Measurements from ENCODE around the gene CLCN1. TPM values are rescaled to one million over a fixed set of nuclear protein-coding genes. Genes with fewer than 3 reads are reported as not detected.
A peak's percentile ranks its signal among the peaks of the same experiment; 100 is the strongest.

CLCN1 gene
- total RNA-seq, 8 experiments from 2014 or later = 0.07 to 0.28 (median 0.15) TPM; not detected in 2

DNA sequence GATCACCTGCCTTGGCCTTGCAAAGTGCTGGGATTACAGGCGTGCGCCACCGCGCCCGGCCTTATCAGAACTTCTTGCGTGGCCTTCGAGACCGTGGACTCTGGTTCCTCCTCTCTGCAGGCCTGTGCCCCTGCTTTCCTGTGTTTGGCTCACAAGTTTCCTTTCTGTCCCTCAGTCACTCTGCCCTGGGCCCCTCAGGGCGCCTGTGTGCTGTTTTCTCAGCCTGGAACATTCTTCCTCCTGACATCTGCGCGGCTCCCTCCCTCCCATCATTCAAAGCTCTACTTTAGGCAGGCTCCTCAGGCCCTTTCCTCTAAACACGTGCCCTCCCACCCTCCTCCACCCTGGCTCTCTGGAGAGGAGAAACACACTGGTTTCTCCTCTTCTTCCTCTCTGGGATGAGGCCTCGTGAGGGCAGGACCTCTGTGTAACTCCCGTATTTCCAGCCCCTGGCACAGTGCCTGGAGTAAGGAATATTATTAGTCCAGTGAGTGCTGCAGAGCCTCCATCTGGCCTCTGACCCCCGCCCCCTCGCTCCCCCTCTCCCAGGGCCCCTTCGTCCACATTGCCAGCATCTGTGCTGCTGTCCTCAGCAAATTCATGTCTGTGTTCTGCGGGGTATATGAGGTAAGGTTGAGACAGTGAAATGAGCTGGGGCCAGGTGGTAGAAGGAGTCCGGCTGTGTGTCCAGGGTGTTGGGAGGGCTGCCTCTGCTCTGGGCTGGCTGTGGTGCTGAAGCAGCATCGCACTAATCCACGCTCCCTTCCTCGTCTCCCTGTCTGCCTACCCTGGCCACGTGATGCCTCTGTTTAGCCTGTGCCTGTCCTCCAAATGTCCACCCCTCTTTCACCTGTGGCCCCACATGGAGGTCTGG is 7.1 kb downstream of the CLCN1 start:
- in situ Hi-C loops (cut with MboI; ENCODE audit: low pct_unique_long_range_greater_than_20kb in 2 of 9, low sequenced_read_pairs in 9 of 9, unreplicated experiment in 9 of 9) = no loop called here
- peaks cover 8 to 9% of the 10 kb centered on the region in 2 donors for H3K4me1 ChIP-seq (replicated peaks in 1 of 2)
- 50 to 94% (median 78%) methylated on average over 2 to 12 of the region's 23 CpGs; no CpG with 5 or more reads in 4 of the 10 experiments for WGBS, 10 experiments
- H3K4me3 ChIP-seq = no peak overlapping the region
- peak in 6 of 8 experiments; percentile 17 to 73 (median 54) for ATAC-seq (replicated peaks in 6 of 8)
- H3K27ac ChIP-seq = no peak overlapping the region

DNA sequence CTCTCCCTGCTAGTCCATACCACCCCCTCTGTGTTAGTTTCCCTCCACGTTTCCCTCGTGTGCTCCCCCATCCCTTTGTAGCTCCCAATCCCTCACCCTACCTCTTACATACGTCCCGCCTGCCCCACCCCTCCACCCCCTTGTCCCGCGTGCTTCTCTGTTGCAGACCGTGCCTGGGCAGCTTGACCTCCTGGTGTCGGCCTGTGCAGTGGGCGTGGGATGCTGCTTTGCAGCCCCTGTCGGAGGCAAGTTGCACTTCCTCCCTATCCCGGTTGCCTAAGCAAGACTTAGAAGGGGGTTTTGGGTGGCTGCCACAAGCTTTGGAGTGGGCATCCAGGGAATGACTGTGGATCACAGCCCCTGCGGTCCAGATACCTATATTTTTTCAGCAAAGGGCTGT is 7.7 kb downstream of the CLCN1 start:
- H3K27ac ChIP-seq = no peak overlapping the region
- H3K4me1 ChIP-seq (replicated peaks in 1 of 2) = peaks cover 8 to 9% of the 10 kb centered on the region in 2 donors
- in situ Hi-C loops (cut with MboI; ENCODE audit: low pct_unique_long_range_greater_than_20kb in 2 of 9, low sequenced_read_pairs in 9 of 9, unreplicated experiment in 9 of 9) = no loop called here
- H3K4me3 ChIP-seq = no peak overlapping the region
- WGBS, 10 experiments = 27 to 100% (median 70%) methylated on average over 1 to 5 of the region's 12 CpGs; no CpG with 5 or more reads in 3 of the 10 experiments
- peak in 5 of 8 experiments; percentile 16 to 56 (median 36) for ATAC-seq (replicated peaks in 6 of 8)

DNA sequence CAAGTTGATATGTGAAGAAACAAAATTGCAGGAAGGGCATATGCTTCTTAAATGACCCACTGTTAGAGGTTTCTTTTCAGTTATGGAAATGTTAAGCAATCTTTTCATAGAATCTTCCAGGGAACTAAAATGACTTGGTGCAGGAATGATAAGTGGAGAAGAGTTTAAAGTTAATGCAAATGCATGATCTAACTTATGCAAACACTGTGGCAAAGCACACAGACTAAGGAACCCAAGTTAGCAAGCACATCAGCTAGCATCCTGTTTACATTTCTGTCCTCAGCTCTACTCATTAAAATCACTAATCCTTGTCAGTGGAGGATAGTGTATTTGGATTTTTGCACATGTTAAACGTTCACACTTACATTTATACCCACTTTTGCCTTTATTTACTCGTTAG is 9.3 kb downstream of the CLCN1 start:
- Histone ChIP-seq H3K4me3 (no peak overlapping the region), H3K27ac (no peak overlapping the region), H3K4me1 (replicated peaks in 1 of 2) (peaks cover 8 to 9% of the 10 kb centered on the region in 2 donors)
- peak in 4 of 8 experiments; percentile 72 to 85 (median 78) for ATAC-seq (replicated peaks in 6 of 8)
- 0 to 60% (median 14%) methylated on average over 1 to 2 of the region's 2 CpGs; no CpG with 5 or more reads in 1 of the 10 experiments for WGBS, 10 experiments
- in situ Hi-C loops (cut with MboI; ENCODE audit: low pct_unique_long_range_greater_than_20kb in 2 of 9, low sequenced_read_pairs in 9 of 9, unreplicated experiment in 9 of 9) = no loop called here

DNA sequence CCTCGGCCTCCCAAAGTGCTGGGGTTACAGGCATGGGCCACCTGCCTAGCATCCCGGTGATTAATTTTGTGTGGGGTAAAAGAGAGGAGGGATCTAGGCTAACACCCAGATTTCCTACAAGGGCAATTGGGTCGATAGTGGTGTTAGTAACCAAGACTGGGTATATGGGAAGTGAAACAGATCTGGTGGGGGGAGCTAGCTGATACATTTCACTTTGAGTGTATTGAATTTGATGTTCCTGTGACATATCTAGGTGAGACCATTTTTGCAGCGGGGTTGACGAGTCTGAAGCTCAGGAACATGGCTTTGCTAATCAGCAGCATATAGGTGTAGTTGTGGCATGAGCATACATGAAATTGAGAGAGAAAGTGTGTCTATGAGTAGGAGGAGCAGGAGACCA is 12.0 kb downstream of the CLCN1 start:
- Histone ChIP-seq H3K27ac (no peak overlapping the region), H3K4me3 (no peak overlapping the region), H3K4me1 (replicated peaks in 1 of 2) (peaks cover 6 to 7% of the 10 kb centered on the region in 2 donors)
- in situ Hi-C loops (cut with MboI; ENCODE audit: low pct_unique_long_range_greater_than_20kb in 2 of 9, low sequenced_read_pairs in 9 of 9, unreplicated experiment in 9 of 9) = no loop called here
- 89 to 100% (median 96%) methylated on average over 2 to 4 of the region's 5 CpGs; no CpG with 5 or more reads in 5 of the 10 experiments for WGBS, 10 experiments
- no peak for ATAC-seq (replicated peaks in 6 of 8)

DNA sequence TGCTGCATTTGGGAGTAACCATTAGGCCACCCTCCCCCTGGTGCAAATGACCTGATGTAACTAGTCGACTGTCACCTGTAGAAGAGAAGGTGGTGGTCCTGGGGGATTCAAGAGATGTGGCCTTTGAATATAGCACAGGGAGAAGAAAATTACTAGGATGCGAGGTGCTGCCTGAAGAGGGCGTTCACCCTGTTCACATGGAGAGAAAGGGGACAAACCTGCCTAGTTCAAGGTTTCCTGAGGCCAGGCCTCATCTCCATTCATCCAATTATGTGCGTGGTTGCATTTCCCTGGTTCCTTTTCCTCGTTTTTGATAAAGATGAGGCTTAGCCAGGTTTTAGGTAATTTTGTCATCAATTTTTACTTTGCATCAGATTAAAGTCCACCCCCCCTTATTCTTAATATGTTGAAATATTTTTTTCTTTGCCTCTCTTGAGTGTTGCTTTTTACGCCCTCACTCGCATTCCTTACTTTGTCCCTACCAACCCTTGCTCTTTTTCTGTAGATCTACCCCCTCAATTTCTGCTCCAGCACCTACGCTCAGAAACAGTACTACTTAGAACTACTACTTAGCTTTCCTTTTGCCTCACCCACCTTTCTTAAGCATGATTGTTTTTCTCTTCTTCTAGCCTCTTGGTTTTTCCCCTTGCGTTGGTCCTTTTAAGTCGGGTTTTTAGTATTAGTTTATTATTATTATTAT is 13.7 kb downstream of the CLCN1 start:
- no peak for ATAC-seq (replicated peaks in 6 of 8)
- Histone ChIP-seq H3K4me3 (no peak overlapping the region), H3K4me1 (replicated peaks in 1 of 2) (no peaks in the 10 kb centered on the region), H3K27ac (no peak overlapping the region)
- in situ Hi-C loops (cut with MboI; ENCODE audit: low pct_unique_long_range_greater_than_20kb in 2 of 9, low sequenced_read_pairs in 9 of 9, unreplicated experiment in 9 of 9) = no loop called here
- WGBS, 10 experiments = 70 to 93% (median 84%) methylated on average over 3 to 10 of the region's 10 CpGs

DNA sequence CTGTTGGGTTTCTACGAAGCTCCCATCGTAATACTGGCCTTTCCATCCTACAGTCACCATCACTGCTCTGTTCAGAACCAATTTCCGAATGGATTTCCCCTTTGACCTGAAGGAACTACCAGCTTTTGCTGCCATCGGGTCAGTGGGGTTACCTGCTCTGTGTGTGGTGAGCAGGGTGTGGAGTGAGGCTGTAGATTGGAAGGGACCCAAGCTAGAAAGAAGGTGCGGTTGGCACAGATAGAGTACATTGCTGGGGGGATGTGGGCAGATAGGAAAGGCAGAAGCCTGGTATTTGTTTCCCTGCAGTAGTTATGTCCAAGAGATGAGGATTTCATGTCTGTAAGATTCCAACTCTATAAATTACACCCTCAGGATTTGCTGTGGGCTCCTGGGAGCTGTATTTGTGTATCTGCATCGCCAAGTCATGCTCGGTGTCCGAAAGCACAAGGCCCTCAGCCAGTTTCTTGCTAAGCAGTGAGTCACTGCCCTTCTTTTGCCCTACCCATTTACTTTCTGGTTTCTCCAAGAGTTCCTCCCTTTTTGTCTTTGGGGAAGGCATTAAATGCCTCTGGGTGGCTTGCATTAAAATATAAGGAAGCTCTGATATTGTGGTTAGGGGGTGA is 15.4 kb downstream of the CLCN1 start:
- Histone ChIP-seq H3K4me3 (no peak overlapping the region), H3K27ac (no peak overlapping the region), H3K4me1 (replicated peaks in 1 of 2) (no peaks in the 10 kb centered on the region)
- in situ Hi-C loops (cut with MboI; ENCODE audit: low pct_unique_long_range_greater_than_20kb in 2 of 9, low sequenced_read_pairs in 9 of 9, unreplicated experiment in 9 of 9) = no loop called here
- ATAC-seq (replicated peaks in 6 of 8) = peak in 4 of 8 experiments; percentile 33 to 100 (median 70)
- 60 to 94% (median 87%) methylated on average over 3 to 6 of the region's 8 CpGs; no CpG with 5 or more reads in 3 of the 10 experiments for WGBS, 10 experiments

DNA sequence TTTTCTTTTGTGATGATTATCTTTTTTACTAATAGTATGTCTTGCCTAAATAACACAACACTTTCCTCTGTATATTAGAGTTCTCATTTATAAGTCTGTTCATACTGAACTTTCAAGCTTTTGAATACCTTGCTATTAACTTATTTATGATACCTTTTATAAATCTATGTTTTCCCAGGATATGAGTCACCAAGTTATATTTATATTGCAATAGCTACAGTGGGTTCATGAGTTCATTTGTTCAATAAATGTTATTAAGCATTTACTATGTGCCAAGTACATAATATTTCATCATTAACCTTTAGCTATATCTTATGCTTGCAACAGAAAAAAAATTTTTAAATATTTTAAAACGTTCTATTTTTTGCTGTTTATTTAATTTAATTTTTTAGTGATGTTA is 18.3 kb downstream of the CLCN1 start:
- ATAC-seq (replicated peaks in 6 of 8) = no peak
- WGBS, 10 experiments = 0 to 40% (median 16%) methylated on average over 1 of the region's 1 CpG
- in situ Hi-C loops (cut with MboI; ENCODE audit: low pct_unique_long_range_greater_than_20kb in 2 of 9, low sequenced_read_pairs in 9 of 9, unreplicated experiment in 9 of 9) = no loop called here
- Histone ChIP-seq H3K4me3 (no peak overlapping the region), H3K4me1 (replicated peaks in 1 of 2) (no peaks in the 10 kb centered on the region), H3K27ac (no peak overlapping the region)

DNA sequence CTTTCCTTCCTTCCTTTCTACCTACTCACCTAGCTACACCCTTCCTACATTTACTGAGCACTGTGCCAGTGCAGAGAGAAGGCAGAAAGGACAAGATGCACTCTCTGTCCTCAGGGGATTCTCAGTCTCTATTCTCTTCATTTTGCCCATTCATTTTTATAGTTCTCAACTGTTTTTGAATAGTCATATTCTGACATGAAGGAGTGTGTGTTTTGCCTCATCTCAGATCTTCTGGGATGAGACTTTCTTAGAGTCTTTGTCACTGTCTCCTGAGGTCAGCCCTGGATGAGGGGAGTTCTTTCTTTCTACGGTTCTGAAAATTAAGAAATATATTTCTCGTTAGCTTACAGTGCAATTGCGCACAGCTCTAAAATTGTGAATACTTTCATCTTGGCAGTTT is 21.3 kb downstream of the CLCN1 start:
- in situ Hi-C loops (cut with MboI; ENCODE audit: low pct_unique_long_range_greater_than_20kb in 2 of 9, low sequenced_read_pairs in 9 of 9, unreplicated experiment in 9 of 9) = no loop called here
- H3K4me1 ChIP-seq (replicated peaks in 1 of 2) = no peaks in the 10 kb centered on the region
- H3K4me3 ChIP-seq = no peak overlapping the region
- WGBS, 10 experiments = 45 to 100% (median 83%) methylated on average over 1 to 3 of the region's 3 CpGs; no CpG with 5 or more reads in 1 of the 10 experiments
- no peak for ATAC-seq (replicated peaks in 6 of 8)
- H3K27ac ChIP-seq = no peak overlapping the region

DNA sequence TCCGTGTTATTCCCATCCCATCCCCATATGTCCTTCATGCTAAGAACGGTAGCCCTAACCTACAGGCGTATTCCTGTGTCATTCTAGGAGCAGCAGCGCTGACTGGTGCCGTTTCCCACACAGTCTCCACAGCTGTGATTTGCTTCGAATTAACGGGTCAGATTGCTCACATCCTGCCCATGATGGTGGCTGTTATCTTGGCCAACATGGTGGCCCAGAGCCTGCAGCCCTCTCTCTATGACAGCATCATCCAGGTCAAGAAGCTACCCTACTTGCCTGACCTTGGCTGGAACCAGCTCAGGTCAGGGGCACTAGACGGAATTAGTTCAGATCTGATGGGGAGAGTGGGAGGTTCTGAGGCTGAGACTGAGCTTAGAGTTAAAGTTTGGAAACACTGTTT is 25.9 kb downstream of the CLCN1 start:
- in situ Hi-C loops (cut with MboI; ENCODE audit: low pct_unique_long_range_greater_than_20kb in 2 of 9, low sequenced_read_pairs in 9 of 9, unreplicated experiment in 9 of 9) = no loop called here
- Histone ChIP-seq H3K4me1 (replicated peaks in 1 of 2) (no peaks in the 10 kb centered on the region), H3K4me3 (no peak overlapping the region), H3K27ac (no peak overlapping the region)
- WGBS, 10 experiments = 62 to 100% (median 95%) methylated on average over 1 to 6 of the region's 8 CpGs
- no peak for ATAC-seq (replicated peaks in 6 of 8)

DNA sequence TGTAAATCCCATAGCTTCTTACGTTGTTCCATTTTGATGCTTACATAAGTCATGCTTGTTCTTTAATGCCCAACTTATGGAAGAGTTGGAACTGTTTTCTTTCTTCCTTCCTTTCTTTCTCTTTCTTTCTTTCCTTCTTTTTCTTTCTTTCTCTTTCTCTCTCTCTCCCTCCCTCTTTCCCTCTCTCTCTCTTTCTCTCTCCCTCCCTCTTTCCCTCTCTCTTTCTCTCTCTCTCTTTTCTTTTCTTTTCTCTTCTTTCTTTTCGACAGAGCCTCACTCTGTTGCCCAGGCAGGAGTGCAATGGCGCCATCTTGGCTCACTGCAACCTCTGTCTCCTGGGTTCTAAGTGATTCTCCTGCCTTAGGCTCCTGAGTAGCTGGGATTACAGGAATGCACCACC is 27.7 kb downstream of the CLCN1 start:
- no peak for ATAC-seq (replicated peaks in 6 of 8)
- Histone ChIP-seq H3K4me3 (no peak overlapping the region), H3K27ac (no peak overlapping the region), H3K4me1 (replicated peaks in 1 of 2) (no peaks in the 10 kb centered on the region)
- in situ Hi-C loops (cut with MboI; ENCODE audit: low pct_unique_long_range_greater_than_20kb in 2 of 9, low sequenced_read_pairs in 9 of 9, unreplicated experiment in 9 of 9) = no loop called here
- 27 to 93% (median 76%) methylated on average over 1 to 3 of the region's 3 CpGs for WGBS, 10 experiments

DNA sequence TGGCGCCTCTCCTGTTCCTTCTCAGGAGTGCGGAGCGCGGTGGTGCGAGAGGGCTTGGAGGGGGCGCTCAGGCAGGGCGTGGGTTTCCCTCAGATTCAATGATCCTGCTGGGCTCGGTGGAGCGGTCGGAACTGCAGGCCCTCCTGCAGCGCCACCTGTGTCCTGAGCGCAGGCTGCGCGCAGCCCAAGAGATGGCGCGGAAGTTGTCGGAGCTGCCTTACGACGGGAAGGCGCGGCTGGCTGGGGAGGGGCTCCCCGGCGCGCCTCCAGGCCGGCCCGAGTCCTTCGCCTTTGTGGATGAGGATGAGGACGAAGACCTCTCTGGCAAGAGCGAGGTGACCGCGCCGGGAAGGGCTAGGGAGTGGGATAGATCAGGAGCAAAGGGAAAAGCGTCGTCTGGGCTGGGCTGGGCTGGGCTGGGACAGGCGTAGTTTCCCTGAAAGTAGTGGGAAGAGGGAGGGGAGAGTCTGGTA is 29.6 kb downstream of the CLCN1 start:
- ATAC-seq (replicated peaks in 6 of 8) = peak; percentile 90 to 100 (median 97)
- in situ Hi-C loops (cut with MboI; ENCODE audit: low pct_unique_long_range_greater_than_20kb in 2 of 9, low sequenced_read_pairs in 9 of 9, unreplicated experiment in 9 of 9) = no loop called here
- 10 to 57% (median 29%) methylated on average over 1 to 10 of the region's 35 CpGs; no CpG with 5 or more reads in 5 of the 10 experiments for WGBS, 10 experiments

DNA sequence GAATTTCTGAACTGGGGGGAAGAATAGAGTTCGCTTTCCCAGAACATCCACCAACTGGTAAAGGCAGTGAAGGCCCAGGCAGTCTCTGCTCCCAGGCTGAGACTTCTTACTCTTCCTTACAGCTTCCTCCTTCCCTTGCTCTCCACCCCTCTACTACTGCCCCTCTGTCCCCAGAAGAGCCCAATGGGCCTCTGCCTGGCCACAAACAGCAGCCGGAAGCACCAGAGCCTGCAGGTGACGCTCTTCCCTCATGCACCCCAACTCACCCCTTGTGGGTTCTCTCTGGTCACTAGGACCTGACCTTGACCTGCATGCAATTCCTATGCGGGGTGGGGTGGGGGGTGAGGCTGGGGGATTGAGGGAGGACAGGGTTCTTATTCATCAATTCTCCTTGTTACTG is 30.1 kb downstream of the CLCN1 start:
- whole genome bisulfite sequencing, 10 experiments = 83% methylated on average over 1 of the region's 4 CpGs; no CpG with 5 or more reads in 9 of the 10 experiments
- in situ Hi-C loops (cut with MboI; ENCODE audit: low pct_unique_long_range_greater_than_20kb in 2 of 9, low sequenced_read_pairs in 9 of 9, unreplicated experiment in 9 of 9) = no loop called here
- Histone ChIP-seq H3K4me3 (no peak overlapping the region), H3K27ac (no peak overlapping the region), H3K4me1 (replicated peaks in 1 of 2) (no peaks in the 10 kb centered on the region)
- ATAC-seq (replicated peaks in 6 of 8) = no peak

More for the DNA sequence above, 29.6 kb downstream of the CLCN1 start:
- Histone ChIP-seq H3K4me1 (replicated peaks in 1 of 2) (no peaks in the 10 kb centered on the region), H3K4me3 (no peak overlapping the region), H3K27ac (no peak overlapping the region)

DNA sequence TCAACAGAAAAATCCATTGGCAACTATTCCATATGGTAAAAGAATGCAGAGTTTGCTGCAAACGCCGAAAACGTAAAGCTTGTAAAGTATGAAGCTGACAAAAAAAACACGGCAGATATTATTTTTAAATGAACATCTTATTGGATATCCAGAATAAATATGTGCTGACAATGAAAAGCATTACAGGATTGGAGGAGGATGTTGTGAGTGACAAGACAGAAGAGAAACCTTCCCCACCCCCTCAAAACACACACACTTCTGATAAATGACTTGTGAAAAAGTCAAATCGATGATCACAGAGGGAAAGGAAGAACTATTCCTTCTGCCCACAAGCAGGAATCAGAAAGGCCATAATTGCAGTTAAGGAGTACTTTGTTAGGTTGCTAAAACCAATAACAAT is 32.0 kb downstream of the CLCN1 start:
- WGBS, 10 experiments = 0 to 85% (median 58%) methylated on average over 1 to 5 of the region's 5 CpGs
- in situ Hi-C loops (cut with MboI; ENCODE audit: low pct_unique_long_range_greater_than_20kb in 2 of 9, low sequenced_read_pairs in 9 of 9, unreplicated experiment in 9 of 9) = no loop called here
- peaks cover 5 to 13% of the 10 kb centered on the region in 2 donors for H3K4me1 ChIP-seq (replicated peaks in 1 of 2)
- no peak overlapping the region for H3K27ac ChIP-seq
- H3K4me3 ChIP-seq = no peak overlapping the region
- no peak for ATAC-seq (replicated peaks in 6 of 8)

Data from motor neuron (in vitro differentiated cells).